GM19099 (cell line): Measurements from ENCODE around the gene PNPLA5.

ENCODE experiments used
- POLR2A ChIP-seq: IDR thresholded peaks from 3 replicates; pipeline ENCODE4 v1.6.1; 2011; ENCODE audit warnings: low read depth; ENCODE audit not compliant: insufficient read length; ENCODE audit errors: extremely low read depth

The PNPLA5 gene

GRCh38 chr22:43843783-43844530 lies 47.9 kb downstream of the PNPLA5 start:
- TF ChIP-seq POLR2A: no peak

- no peak for TF ChIP-seq POLR2A
Observed at GRCh38 chr22:43841742-43842141, 50.1 kb downstream of the PNPLA5 start.

GRCh38 chr22:43840851-43841250 lies 51.0 kb downstream of the PNPLA5 start:
- no peak for TF ChIP-seq POLR2A

DNA sequence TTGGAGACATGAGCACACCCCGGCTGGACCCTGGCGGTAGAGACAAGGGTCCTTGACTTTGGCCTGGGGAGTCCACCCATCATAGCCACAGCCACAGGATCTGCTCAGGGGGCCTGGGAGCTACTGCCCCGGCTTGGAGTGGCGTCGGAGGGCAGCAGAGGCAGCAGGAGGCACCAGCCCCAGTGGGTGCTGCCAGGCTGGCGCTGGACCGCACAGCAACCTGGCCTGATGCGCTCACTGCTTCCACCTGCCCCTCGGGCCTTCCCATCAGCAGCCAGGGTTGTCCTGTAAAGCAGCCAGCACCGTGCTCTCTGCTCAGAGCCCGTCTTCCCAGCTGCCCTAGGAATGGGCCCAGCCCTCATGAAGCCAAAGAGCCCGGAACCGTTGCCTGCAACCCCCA lies 51.4 kb downstream of the PNPLA5 start:
- TF ChIP-seq POLR2A: no peak

DNA sequence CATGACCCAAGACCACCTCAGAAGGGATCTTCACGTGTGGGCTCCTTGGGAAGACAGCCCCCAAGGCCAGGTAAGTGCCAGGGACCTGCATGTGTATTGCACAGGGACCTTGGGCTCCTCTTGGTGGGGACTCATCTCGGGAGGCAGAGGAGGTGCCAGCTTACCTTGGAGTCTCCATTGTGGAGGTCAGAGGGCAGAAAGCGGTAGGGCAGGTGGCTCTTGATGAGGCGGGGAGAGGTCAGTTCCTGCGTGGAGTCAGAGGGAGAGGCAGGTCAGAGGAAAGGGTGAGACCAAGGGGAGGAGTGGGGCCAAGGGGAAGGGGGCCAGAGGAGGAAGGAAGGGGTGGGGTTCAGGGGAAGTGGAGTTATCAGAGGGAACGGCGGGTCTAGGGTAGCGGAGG lies 52.0 kb downstream of the PNPLA5 start:
- no peak for TF ChIP-seq POLR2A

GRCh38 chr22:43838571-43839307 lies 53.1 kb downstream of the PNPLA5 start:
- no peak for TF ChIP-seq POLR2A

- no peak for TF ChIP-seq POLR2A
Observed at GRCh38 chr22:43838161-43838560, 53.7 kb downstream of the PNPLA5 start.

- no peak for TF ChIP-seq POLR2A
Observed at GRCh38 chr22:43837666-43838065, 54.1 kb downstream of the PNPLA5 start.

DNA sequence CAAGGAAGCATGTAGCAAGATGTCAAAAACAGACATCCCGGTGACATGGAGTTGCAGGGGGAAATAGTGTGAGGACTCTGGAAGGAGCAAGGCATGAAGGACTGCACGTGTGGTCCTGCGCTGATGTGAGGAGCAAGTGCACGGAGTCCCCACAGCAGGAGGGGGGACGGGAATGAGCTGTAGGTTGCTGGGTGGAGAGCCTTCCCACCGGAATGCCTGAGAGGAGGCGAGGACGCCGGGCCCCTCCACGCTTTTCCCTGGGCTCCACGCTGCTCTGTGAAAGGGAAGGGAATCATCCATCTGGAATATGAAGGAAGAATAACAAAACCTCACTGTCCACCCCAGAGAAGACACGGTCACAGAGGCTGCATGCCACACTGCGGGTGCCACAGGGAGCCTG lies 56.1 kb downstream of the PNPLA5 start:
- no peak for TF ChIP-seq POLR2A

- TF ChIP-seq POLR2A: no peak
Observed at GRCh38 chr22:43835166-43835565, 56.6 kb downstream of the PNPLA5 start.

DNA sequence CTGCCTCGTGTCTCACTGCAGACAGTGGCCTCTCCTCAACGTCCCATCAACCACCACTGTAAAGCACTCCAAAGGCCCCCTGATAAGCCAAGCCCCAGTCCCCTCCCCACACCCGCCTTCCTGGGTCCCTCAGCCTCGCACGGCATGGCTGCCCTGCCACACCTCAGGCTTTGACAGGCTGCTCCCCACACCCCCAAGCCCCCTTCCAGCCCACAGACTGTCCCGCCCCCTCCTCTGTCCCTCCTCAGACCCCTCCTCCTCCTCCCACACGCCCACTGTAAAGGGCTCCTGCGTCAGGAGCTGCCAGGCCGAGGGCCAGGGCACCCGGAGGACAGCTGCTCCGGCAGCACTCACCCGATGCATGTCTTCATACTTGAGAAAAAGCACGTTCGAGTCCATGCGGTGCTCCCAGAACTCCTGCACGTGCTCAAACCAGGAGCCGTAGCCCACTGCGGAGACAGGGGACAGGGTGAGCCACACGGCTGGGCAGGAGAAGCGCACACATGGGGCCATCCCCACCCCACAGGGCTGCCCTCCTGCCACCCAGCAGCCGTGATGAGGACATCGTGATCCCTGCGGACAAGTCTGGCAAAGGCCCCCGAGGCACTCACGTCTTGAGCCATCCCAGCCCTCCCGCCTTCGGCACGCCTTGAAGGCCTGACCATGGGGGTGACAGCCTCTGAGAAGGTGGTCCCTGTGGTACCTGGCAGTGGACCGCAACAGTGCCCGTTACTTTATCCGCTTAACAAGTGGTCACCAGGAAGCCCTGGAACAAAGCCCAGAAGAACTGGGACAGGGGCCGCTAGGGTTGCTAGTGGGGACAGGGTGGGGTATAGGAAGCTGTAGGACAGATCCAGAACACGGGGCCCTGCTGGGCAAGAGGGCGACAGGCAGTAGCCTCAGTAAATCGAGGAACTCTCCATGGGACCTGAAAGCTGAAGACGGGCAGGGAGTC lies 58.2 kb downstream of the PNPLA5 start:
- TF ChIP-seq POLR2A: no peak

- no peak for TF ChIP-seq POLR2A
Observed at GRCh38 chr22:43832393-43833265, 59.2 kb downstream of the PNPLA5 start.

GRCh38 chr22:43831561-43832392 lies 60.0 kb downstream of the PNPLA5 start:
- TF ChIP-seq POLR2A: no peak
